ENCODE data around the gene ASGR2.
"Not testable (repeated sequence)": the region's sequence is repeated elsewhere in the genome, so short reads cannot be mapped to it uniquely, and the experiment has no call there.

DNA sequence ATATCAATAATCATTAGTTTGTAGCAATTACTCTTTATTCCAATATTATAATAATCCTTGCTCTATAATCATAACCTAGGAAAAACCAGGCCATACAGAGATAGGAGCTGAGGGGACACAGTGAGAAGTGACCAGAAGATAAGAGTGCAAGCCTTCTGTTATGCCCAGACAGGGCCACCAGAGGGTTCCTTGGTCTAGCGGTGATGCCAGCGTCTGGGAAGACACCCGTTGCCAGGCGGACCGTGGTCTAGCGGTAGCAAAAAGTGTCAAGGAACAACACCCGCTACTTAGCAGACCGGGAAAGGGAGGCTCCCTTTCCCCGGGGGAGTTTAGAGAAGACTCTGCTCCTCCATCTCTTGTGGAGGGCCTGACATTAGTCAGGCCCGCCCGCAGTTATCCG lies 11.8 kb upstream of the ASGR2 start:
- not testable (repeated sequence) for TF ChIP-seq POLR2AphosphoS5, POLR2A, EP300 (IDR thresholded peaks at IDR 0.05)

Measured in stomach (tissue), 4 donors.